ENCODE data around the gene LSM3.

LSM3 gene

GRCh38 chr3:14157951-14158350 lies 20.7 kb upstream of the LSM3 start:
- DNase-seq (ENCODE audit: low read depth in 2 of 2) = no peak

DNA sequence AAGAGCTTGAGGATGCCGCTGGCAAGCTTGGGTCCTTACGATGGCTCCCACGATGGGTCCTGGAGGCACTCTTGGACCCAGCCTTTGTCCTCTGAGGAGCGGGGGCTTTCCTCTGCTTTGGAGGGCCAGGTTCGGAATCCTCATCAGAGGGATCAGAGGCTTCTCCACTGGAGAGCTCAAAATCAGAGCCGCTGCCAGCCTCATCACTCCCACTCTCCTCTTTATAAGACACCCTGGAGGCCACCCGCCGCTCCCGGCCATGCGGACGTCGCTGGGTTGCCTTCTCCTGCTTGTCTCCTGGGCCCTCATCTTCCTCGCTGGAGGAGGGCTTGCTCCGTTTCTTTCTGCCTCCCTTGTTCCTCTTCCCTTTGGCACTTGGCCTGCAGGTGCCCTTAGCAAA lies 20.2 kb upstream of the LSM3 start:
- no peak for DNase-seq (ENCODE audit: low read depth in 2 of 2)

GRCh38 chr3:14159426-14159825 lies 19.2 kb upstream of the LSM3 start:
- no peak for DNase-seq (ENCODE audit: low read depth in 2 of 2)

DNA sequence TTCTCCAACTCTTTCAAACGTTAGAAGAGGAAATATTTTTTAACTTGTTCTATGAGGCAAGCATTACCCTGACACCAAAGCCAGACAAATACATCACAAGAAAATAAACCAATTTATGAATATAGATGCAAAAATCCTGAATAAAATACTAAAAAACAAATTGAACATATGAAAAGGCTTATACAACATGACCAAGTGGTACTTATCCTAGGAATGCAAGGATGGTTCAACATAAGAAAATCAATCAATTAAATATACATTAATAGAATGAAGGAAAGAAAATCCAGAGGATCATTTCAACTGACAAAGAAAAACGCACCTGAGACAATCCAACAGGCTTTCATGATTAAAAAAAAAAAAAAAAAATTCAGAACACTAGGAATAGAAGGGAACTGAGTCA lies 17.3 kb upstream of the LSM3 start:
- DNase-seq (ENCODE audit: low read depth in 2 of 2) = no peak

DNA sequence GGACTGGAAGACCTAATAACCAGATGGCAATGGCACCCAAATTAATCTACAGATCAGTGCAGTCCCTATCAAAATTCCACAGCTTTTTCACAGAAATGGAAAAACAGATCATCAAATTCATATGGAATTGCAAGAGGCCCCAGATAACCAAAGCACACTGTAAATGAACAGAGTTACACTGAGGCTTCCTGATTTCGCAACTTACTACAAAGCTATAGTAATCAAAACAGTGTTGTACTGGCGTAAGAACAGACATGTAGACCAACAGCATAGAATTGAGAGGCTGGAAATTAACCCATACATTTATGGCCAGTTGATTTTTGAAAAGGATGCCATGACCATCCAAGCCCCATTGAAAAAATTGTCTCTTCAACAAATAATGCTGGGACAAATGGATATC lies 16.4 kb upstream of the LSM3 start:
- DNase-seq (ENCODE audit: low read depth in 2 of 2) = no peak

- DNase-seq (ENCODE audit: low read depth in 2 of 2) = no peak
Measured at GRCh38 chr3:14166877-14167603, 11.6 kb upstream of the LSM3 start.

- DNase-seq (ENCODE audit: low read depth in 2 of 2) = no peak
Measured at GRCh38 chr3:14169435-14169834, 9.2 kb upstream of the LSM3 start.

- DNase-seq (ENCODE audit: low read depth in 2 of 2) = no peak
Measured at GRCh38 chr3:14169871-14170270, 8.7 kb upstream of the LSM3 start.

DNA sequence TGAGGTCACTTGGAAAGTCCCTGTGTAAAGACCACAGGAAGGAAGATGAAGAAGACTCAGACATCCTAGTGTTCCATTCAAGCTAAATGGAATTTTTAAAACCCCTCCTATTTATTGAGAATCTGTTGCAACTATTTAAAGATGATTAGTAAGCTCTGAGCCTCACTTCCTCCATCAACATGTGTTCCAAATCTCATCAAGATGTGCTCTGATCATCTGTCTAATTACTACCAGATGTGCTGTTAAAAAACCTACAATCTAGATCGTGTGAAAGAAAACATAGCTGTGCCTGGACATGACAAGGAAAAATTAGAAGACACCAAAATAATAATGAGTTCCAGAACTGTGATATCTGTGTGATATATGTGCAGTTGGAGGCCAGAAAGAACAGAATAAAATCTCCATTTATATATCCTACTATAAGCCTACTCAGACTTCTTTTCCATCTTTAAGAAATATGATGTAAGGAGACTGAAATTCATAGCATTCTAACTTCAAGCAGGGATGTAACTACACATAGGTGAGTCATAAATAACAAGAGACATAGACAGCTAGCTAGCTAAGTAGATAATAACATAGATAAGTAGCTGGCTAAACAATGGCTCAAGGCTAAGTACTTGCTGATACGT lies 8.0 kb upstream of the LSM3 start:
- DNase-seq (ENCODE audit: low read depth in 2 of 2) = no peak

GRCh38 chr3:14172496-14172895 lies 6.1 kb upstream of the LSM3 start:
- no peak for DNase-seq (ENCODE audit: low read depth in 2 of 2)

GRCh38 chr3:14174483-14174882 lies 4.1 kb upstream of the LSM3 start:
- no peak for DNase-seq (ENCODE audit: low read depth in 2 of 2)

DNA sequence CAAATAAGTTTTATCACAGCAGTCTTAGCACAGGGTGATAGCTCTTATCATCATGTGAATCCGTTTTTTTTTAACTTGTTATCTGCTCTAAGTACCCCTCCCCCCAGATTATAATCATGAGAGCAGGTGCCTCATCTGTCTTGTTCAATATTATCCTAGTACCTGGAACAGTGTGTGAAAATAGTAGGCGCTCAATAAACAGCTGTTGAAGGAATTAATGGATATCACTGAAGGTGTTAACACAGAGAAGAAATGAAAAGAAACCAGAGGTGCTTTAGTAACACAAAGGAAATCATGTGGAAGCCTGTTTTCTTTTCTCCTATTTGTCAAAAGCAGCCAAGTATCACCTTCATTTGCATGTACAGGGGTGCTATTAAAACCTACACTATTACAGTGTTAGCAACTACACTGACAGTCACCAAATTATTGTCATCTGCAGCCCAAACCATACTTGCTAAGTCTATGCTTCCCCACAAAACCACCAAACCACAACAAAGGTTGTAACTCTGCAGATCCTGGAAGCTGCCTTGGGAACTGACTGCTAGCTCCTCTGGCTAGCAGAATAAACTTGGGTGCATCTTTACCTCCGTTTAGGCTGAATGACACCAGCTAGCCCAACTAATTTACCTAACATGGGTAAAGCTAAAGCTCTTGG lies 3.1 kb upstream of the LSM3 start:
- DNase-seq (ENCODE audit: low read depth in 2 of 2) = peak; percentile 29 to 32

GRCh38 chr3:14177580-14178246 lies 904 bp upstream of the LSM3 start:
- DNase-seq (ENCODE audit: low read depth in 2 of 2) = no peak

GRCh38 chr3:14179114-14179465 lies 473 bp downstream of the LSM3 start:
- DNase-seq (ENCODE audit: low read depth in 2 of 2) = no peak

GRCh38 chr3:14179795-14180194 lies 1.2 kb downstream of the LSM3 start:
- no peak for DNase-seq (ENCODE audit: low read depth in 2 of 2)

DNA sequence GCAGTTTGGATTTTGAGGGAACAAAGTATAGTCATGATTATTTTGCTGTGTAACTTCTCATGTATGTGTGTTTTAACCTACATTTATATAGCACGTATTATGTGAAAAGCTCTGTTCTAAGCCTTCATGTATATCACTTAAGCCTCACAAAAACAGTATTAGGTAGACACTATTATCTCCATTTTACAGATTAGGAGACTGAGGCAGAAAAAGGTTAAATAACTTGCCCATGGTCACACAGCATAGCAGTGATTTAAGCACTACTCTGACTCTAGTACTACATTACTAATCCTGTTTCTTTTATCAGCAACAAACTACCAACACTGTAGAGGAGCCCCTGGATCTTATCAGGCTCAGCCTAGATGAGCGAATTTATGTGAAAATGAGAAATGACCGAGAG lies 2.6 kb downstream of the LSM3 start:
- no peak for DNase-seq (ENCODE audit: low read depth in 2 of 2)

GRCh38 chr3:14183015-14183577 lies 4.5 kb downstream of the LSM3 start:
- no peak for DNase-seq (ENCODE audit: low read depth in 2 of 2)

- no peak for DNase-seq (ENCODE audit: low read depth in 2 of 2)
Measured at GRCh38 chr3:14186854-14187458, 8.3 kb downstream of the LSM3 start.

DNA sequence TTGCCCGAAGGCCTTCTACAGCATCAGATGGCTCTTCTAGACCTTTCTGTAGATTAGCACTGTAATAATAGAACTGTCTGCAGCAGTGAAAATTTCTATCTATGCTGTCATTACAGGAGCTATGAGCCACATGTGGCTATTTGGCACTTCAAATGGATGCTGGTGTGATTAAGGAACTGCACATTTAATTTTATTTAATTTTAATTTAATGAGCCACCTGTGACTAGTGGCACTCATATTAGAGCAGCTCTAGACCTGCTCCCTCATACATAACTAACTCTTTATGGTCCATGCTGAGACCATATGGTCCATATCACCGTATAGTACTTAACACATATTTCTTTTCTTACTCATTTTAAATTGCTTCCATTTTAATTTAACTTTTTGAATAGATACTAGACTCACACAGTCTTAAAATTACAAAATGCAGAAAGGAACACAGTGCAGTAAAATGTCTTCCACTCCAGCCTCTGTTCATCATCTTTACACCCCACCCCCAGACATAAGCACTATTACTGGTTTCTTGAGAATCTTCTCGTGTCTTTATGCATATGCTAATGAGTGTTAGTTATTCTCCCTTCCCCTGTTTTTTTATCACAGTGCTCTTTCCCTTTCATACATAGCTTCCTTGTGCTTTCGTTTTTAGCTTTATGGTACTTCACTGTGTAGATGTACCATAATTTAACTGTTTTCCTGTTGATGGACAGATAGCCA lies 9.6 kb downstream of the LSM3 start:
- DNase-seq (ENCODE audit: low read depth in 2 of 2) = no peak

- DNase-seq (ENCODE audit: low read depth in 2 of 2) = no peak
Measured at GRCh38 chr3:14194865-14195264, 16.2 kb downstream of the LSM3 start.

DNA sequence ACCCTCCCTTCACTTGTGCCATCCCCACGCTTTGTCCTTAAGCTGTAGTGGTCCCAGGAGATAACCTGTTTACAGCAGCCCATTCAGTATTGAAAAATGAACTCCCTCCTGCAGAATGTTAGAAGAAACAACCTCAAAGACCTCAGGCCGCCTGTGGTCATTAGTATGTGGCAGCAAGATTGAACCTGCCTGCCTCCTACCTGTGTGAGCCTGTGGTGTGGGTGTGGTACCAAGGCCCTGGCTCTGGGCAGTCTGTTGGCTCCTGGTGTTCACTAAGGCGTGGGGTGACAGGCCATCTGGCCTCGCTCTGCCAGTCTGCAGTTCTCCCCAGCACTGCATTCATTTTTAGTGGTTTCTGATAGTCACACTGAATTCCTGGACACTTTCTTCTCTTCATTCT lies 21.0 kb downstream of the LSM3 start:
- DNase-seq (ENCODE audit: low read depth in 2 of 2) = no peak

Data from stimulated activated CD4-positive, alpha-beta T cell treated with anti-CD3 and anti-CD28 coated beads, Interleukin-12 subunit alpha, Interleukin-12 subunit beta, amount 100 ng/mL, for 24 hours (primary cell).